Ascending aorta (tissue), 2 donors: ENCODE measurements around the gene PKIG. TPM values are rescaled to one million over a fixed set of nuclear protein-coding genes. Genes with fewer than 3 reads are reported as not detected.

Experiments
- DNase-seq, 2 donors: peaks; one replicate each; pipeline ENCODE4 v3.0.0-alpha.2; 2019; ENCODE audit warnings: low spot score in 2 of 2
- H3K27ac ChIP-seq, 2 donors: fragments of 200-600 bp; sonication (generic); one replicate each; pipeline ENCODE4 v1.5.1; 2016 to 2017; ENCODE audit warnings: mild to moderate bottlenecking in 1 of 2
- H3K27me3 ChIP-seq: fragments of 200-600 bp; sonication (generic); one replicate; pipeline ENCODE4 v1.5.1; 2017
- H3K36me3 ChIP-seq, 2 donors: fragments of 200-600 bp; sonication (generic); one replicate each; pipeline ENCODE4 v1.5.1; 2016
- H3K4me1 ChIP-seq, 2 donors: fragments of 200-600 bp; sonication (generic); one replicate each; pipeline ENCODE4 v1.5.1; 2016 to 2017; ENCODE audit warnings: mild to moderate bottlenecking in 1 of 2
- H3K4me3 ChIP-seq, 2 donors: fragments of 200-600 bp; sonication (generic); one replicate each; pipeline ENCODE4 v1.5.1; 2016 to 2017; ENCODE audit warnings: mild to moderate bottlenecking in 1 of 2
- H3K9me3 ChIP-seq, 2 donors: fragments of 200-600 bp; sonication (generic); one replicate each; pipeline ENCODE4 v1.5.1; 2016
- CTCF ChIP-seq, 3 experiments: fragments of 200-600 bp in 2 of 3; fragments of 450-650 bp in 1 of 3; sonication (generic) in 2 of 3; IDR thresholded peaks; one replicate each; pipeline ENCODE4 v1.5.1; 2016 to 2019; ENCODE audit warnings: antibody characterized with exemption in 3 of 3, mild to moderate bottlenecking in 1 of 3, moderate library complexity in 1 of 3
- intact Hi-C: fragments of 100-400 bp; cut with DNase I; formaldehyde crosslinking; loops from one replicate; pipeline ENCODE4 v1.15.1; 2023
- total RNA-seq: library from RNA; depleted of rRNA; stranded (reverse); fragments of >200 nt; gene quantifications from one replicate; pipeline ENCODE4 v1.1.0, GENCODE V29; 2016

Gene PKIG
- total RNA-seq, 1 donor from 2014 or later, result 84.7 TPM

- no peaks in the 10 kb centered on the region for H3K36me3 ChIP-seq
- intact Hi-C loops, result loop anchor here (5.0 kb wide), 1 partner anchor 49 kb away; the partner anchor contains the start of gene SERINC3
- peaks cover 0 to 16% of the 10 kb centered on the region in 2 donors for H3K4me1 ChIP-seq
- DNase-seq, result no peak
- no peaks in the 10 kb centered on the region for H3K27me3 ChIP-seq
- no peak overlapping the region for H3K27ac ChIP-seq
- H3K9me3 ChIP-seq, result no peaks in the 10 kb centered on the region
- no peak overlapping the region for H3K4me3 ChIP-seq
- no peak for TF ChIP-seq CTCF (IDR thresholded peaks at IDR 0.05)
Measured at GRCh38 chr20:44571362-44571988, 10.9 kb upstream of the PKIG start.

- Histone ChIP-seq H3K9me3 (no peaks in the 10 kb centered on the region), H3K4me3 (peak overlapping the region in 1 of 2 donors; percentile 29), H3K27me3 (no peaks in the 10 kb centered on the region), H3K36me3 (no peaks in the 10 kb centered on the region), H3K27ac (peak overlapping the region; percentile 81 to 84), H3K4me1 (peaks cover 0 to 16% of the 10 kb centered on the region in 2 donors)
- intact Hi-C loops, result loop anchor here (2.0 to 5.0 kb wide), 2 partner anchors 28 to 51 kb away; partner anchors contain the start of gene SERINC3
- peak in 1 of 2 donors; percentile 80 for DNase-seq
- TF ChIP-seq CTCF (IDR thresholded peaks at IDR 0.05), result no peak
Measured at GRCh38 chr20:44572551-44573500, 9.6 kb upstream of the PKIG start.

- Histone ChIP-seq H3K27ac (peak overlapping the region; percentile 46 to 81), H3K36me3 (no peaks in the 10 kb centered on the region), H3K9me3 (no peaks in the 10 kb centered on the region), H3K27me3 (no peaks in the 10 kb centered on the region), H3K4me3 (no peak overlapping the region), H3K4me1 (peaks cover 0 to 16% of the 10 kb centered on the region in 2 donors)
- DNase-seq, result no peak
- intact Hi-C loops, result loop anchor here (2.0 to 5.0 kb wide), 2 partner anchors 27 to 51 kb away; partner anchors contain the start of gene SERINC3
- TF ChIP-seq CTCF (IDR thresholded peaks at IDR 0.05), result no peak
Measured at GRCh38 chr20:44573501-44573869, 8.9 kb upstream of the PKIG start.

- peak overlapping the region in 1 of 2 donors; percentile 46 for H3K27ac ChIP-seq
- no peak overlapping the region for H3K4me3 ChIP-seq
- H3K4me1 ChIP-seq, result peaks cover 0 to 16% of the 10 kb centered on the region in 2 donors
- TF ChIP-seq CTCF (IDR thresholded peaks at IDR 0.05), result no peak
- H3K36me3 ChIP-seq, result no peaks in the 10 kb centered on the region
- no peaks in the 10 kb centered on the region for H3K27me3 ChIP-seq
- no peaks in the 10 kb centered on the region for H3K9me3 ChIP-seq
- intact Hi-C loops, result loop anchor here (5.0 kb wide), 1 partner anchor 52 kb away; the partner anchor contains the start of gene SERINC3
- no peak for DNase-seq
Measured at GRCh38 chr20:44574372-44574771, 8.0 kb upstream of the PKIG start.

- H3K4me3 ChIP-seq, result no peak overlapping the region
Measured at GRCh38 chr20:44576297-44576696, 6.1 kb upstream of the PKIG start.

More at GRCh38 chr20:44576297-44576696, 6.1 kb upstream of the PKIG start:
- Histone ChIP-seq H3K27ac (no peak overlapping the region), H3K27me3 (no peaks in the 10 kb centered on the region), H3K9me3 (no peaks in the 10 kb centered on the region), H3K36me3 (no peaks in the 10 kb centered on the region), H3K4me1 (peaks cover 0 to 18% of the 10 kb centered on the region in 2 donors)
- intact Hi-C loops, result no loop called here
- DNase-seq, result no peak
- TF ChIP-seq CTCF (IDR thresholded peaks at IDR 0.05), result peak in 2 of 3 experiments; percentile 13 to 18
